Measurements from ENCODE around the gene PAGE2.
A peak's percentile ranks its signal among the peaks of the same experiment; 100 is the strongest.
"Not testable (repeated sequence)": the region's sequence is repeated elsewhere in the genome, so short reads cannot be mapped to it uniquely, and the experiment has no call there.

Gene PAGE2

DNA sequence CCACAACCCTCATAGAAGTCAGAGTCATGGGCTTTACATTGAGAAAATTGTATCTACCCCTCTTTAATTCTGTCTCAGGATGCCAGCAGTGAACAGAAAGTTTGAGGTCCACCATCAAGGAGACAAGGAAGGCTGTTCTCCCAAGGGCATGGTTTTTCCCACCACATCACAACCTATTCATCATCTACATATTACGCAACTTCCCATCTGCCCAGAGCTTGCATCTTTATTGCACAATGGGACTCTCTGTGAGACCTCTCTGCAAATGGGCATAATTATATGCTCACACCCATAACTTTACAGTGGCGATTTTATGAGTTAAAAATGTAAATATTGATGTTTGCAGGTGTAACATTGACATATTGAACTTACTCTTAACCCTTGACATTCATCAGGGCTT, 38.9 kb downstream of the PAGE2 start:
- DNase-seq, result no peak

DNA sequence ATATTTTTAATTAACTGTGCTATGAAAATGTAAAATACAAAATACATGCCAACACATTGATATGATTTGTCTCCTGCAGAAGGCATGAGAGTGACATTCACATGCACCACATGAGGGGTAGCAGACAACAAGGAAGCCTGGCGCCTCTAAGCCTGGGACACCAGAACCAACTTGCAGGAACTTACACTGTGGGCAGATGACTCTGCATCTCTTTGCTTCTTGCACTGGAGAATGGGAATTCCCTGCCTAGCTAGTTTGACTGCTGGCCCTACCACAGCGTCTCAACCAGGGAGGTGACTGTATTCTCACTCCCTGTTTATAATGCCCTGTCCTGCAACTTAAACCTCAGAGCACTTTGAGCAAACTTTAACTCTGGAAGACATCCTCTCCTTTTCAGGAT, 40.5 kb downstream of the PAGE2 start:
- no peak for DNase-seq

DNA sequence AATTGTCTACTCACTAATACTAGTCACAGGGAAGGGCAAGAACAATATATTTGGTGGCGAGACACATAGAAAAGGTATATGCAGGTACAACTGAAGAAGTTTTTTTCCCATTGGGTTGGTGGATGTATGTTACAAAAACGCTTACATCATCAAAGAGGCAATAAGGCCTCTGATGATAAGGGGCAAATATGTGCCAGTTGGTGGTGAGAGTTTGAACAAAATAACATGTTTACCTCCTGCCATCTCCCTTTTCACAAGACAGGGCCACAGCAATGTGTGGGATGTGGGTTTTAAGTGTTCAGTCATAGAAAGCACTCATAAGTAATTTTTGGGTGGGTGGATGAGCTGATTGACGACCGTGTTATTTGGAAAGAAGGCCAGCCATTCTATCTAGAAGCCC, 41.7 kb downstream of the PAGE2 start:
- no peak for DNase-seq

DNA sequence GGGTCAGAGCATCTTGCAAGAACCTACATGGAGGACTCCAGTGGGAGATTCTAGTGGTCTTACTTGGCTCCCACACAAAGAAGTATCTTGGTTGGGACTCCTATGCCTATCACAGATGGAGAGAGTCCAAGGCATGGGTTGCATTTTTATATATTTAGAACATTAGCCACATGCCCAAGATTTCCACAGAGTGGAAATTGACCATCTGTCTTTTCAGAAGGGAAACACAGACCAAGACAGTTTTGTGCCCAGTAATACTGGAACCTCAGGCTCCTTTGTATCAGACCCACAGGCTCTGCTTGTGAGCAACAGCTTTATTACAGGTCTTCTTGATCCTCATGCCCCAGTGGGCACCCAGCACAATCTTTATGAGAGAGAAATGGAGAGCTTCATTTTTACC, 43.6 kb downstream of the PAGE2 start:
- DNase-seq, result no peak

DNA sequence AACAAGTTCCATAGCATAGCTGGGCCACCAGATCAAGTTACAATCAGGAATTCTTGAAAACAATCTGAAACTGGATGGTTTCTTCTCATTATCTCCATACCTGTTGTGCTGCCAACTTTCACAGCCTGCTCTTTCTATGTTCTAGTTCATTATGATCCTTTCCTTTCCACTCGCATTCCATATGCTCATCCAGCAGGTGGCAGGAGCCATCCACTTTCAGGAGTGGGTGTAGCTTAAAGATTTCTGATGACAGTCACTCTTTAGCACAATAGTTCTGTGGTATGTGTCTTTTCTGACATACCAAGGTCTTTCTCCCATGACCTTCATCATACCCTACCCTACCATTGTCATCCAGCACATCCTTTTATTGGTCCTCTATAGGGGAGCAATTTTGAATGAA, 46.4 kb downstream of the PAGE2 start:
- DNase-seq, result peak; percentile 27

DNA sequence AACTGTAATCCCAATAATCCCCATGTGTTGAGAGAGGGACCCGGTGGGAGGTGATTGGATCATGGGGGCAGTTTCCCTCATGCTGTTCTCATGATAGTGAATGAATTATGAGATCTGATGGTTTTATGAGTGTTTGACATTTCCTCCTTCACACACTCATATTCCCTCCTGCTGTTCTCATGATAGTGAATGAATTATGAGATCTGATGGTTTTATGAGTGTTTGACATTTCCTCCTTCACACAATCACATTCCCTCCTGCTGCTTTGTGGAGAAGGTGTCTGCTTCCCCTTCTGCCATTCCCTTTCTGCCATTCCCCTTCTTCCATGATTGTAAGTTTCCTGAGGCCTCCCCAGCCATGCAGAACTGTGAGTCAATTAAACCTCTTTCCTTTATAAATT, 52.0 kb downstream of the PAGE2 start:
- DNase-seq, result not testable (repeated sequence)
